Adrenal gland (tissue), 5 donors: Measurements from ENCODE around the gene TBC1D9.

Experiments used
- CTCF ChIP-seq, 6 experiments: fragments of 450-650 bp in 4 of 6; fragments of 200-600 bp in 2 of 6; sonication (generic) in 1 of 6; IDR thresholded peaks; 1 replicate in 5 of 6; 2 replicates in 1 of 6; pipeline versions ENCODE4 v1.5.1 to v1.8.0; 2016 to 2021; ENCODE audit warnings: antibody characterized with exemption in 6 of 6, mild to moderate bottlenecking in 2 of 6, moderate library complexity in 1 of 6
- POLR2A ChIP-seq, 2 donors: fragments of 450-650 bp; IDR thresholded peaks; one replicate each; pipeline ENCODE4 v1.6.1; 2017; ENCODE audit warnings: antibody characterized with exemption in 2 of 2, mild to moderate bottlenecking in 2 of 2, moderate library complexity in 1 of 2
- donor health status: DM: no; HTN: no; CAD: no.

GRCh38 chr4:140715119-140715518 lies 41.1 kb downstream of the TBC1D9 start:
- TF ChIP-seq CTCF (IDR thresholded peaks at IDR 0.05) (no peak), POLR2A (IDR thresholded peaks at IDR 0.05) (no peak)
